Ramos (cell line): ENCODE measurements around the gene CP.
"Not testable (repeated sequence)": the region's sequence is repeated elsewhere in the genome, so short reads cannot be mapped to it uniquely, and the experiment has no call there.

Experiments
- in situ Hi-C: fragments of 300-500 bp; cut with MboI; formaldehyde crosslinking; loops from one replicate; pipeline ENCODE4 v1.14.3; 2022; ENCODE audit warnings: low sequenced_read_pairs; ENCODE audit not compliant: unreplicated experiment

The CP gene

DNA sequence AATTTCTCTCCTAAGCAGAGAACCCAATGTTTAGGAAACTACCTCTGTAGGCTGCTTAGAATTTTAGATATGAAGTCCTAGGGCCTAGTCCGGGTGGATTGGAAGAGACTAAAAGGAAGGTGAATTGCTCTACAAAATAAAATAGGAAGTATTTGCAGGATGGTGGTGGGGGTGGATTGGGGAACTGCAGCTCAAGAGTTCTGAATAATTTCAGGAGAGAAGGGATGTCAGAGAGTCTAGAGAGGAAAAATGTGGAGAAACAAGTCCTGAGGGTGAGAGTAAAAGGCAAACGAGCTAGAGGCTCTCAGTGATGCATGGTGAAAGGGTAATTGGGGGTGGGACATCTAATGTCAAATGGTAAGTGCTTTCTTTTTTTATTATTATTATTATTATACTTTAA lies 10.2 kb upstream of the CP start:
- in situ Hi-C loops = no loop called here

GRCh38 chr3:149227591-149228268 lies 6.1 kb upstream of the CP start:
- in situ Hi-C loops = no loop called here

- in situ Hi-C loops = no loop called here
These were observed 5.1 kb upstream of the CP start for GRCh38 chr3:149226776-149227175.

- in situ Hi-C loops = no loop called here
These were observed 3.3 kb upstream of the CP start for GRCh38 chr3:149224736-149225594.

GRCh38 chr3:149223461-149223820 lies 1.8 kb upstream of the CP start:
- in situ Hi-C loops = no loop called here

DNA sequence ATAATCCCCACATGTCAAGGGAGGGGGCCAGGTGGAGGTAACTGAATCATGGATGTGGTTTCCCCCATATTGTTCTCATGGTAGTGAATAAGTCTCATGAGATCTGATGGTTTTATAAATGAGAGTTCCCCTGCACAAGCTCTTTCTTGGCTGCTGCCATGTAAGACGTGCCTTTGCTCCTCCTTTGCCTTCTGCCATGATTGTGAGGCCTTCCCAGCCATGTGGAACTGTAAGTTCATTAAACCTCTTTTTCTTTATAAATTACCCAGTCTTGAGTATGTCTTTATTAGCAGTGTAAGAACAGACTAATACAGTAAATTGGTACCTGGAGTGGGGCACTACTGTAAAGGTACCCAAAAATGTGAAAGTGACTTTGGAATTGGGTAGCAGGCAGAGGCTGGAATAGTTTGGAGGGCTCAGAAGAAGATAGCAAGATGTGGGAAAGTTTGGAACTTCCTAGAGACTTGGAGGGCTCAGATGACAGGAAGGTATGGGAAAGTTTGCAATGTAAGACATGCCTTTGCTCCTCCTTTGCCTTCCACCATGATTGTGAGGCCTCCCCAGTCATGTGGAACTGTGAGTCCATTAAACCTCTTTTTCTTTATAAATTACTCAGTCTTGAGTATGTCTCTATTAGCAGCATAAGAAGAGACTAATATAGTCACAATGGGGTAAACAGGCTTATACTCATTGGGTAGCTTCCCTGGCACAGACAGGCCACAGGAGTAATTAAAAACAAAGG lies 2.1 kb downstream of the CP start:
- in situ Hi-C loops = not testable (repeated sequence)

GRCh38 chr3:149217347-149217746 lies 4.3 kb downstream of the CP start:
- in situ Hi-C loops = no loop called here

DNA sequence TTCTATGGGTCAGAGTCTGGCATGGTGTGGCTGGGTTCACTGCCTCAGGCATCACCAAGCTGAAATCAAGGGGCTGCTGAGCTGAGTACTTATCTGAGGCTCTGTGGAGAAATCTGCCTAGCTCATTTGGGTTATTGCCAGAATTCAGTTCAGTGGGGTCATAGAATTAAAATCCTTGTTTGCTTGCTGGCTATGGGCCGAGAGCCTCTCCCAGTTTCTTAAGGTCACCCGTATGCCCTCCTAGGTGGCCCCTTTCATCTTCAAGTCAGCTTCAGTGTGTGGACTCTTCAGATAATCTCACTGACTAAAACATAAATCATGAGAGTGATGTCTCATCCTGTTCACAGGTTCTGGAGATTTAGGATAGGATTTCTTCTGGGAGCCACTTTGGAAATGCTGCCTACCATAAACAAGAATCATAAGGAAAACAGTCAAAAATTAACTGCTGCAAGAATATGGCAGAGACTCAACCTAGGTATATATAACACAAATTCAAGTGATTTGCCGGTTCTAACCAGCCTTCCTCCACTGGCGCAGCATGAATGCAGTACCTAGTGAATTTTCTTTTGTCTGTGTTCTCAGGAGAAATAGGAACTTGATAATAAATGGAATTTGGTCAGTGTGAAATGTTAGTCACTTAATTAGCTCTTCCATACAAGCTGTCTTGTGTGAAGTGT lies 5.3 kb downstream of the CP start:
- in situ Hi-C loops = no loop called here

DNA sequence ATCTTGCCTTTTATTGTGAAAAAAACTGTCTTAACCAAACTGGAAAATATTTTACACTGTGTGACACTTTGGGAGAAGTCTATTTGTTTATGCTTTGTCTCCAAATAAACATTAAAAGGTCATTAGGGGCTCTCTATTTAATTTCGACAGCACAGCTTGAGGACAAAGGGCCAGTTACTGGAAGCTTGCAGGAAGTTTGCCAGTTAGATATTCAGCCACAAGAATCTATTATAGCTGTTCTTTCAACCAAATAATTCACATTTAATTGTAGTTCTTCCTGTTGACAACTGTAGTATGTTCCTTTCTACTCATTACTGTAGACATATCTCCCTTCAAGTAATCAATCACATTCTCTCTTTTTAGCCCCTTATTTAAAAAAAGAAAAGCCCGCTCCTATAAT lies 6.1 kb downstream of the CP start:
- in situ Hi-C loops = no loop called here

- in situ Hi-C loops = no loop called here
These were observed 6.9 kb downstream of the CP start for GRCh38 chr3:149214702-149215101.

DNA sequence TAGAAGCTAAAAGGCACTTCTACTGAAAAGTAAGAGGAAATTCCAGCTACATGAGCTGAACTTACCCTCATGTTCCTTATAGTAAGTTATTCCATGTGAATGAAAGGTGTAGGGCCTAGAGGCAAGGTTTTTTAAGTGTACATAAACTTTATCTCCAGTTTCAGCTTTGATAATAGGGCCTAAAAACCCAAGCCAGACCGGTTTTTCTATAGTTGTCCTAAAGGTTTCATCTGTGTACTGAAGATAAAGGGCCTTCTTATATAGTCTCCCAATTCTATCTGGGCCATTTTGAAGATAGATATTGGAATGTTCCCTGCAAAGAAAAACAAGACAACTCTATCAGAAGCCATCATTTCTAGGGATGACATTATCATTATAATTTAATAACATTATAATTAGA lies 9.2 kb downstream of the CP start:
- in situ Hi-C loops = no loop called here

DNA sequence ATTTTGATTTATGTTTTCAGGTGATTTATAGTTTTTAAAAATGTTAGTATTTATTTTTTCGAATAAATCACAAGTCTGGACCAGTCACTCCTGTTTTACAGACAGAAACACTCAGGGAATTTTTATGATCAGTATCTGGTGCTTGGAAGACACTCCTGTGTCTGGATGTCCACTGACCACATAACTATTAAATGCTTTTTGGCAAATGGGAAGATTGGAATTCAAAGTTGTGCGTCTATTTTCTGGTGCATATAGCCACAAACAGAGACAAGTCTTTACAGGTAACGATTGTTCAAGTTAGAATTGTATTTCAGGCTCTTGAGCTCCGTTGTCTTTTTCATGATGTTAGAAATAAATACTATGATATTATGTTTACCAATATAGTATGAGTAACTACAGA lies 12.2 kb downstream of the CP start:
- in situ Hi-C loops = no loop called here

GRCh38 chr3:149207475-149207874 lies 14.2 kb downstream of the CP start:
- in situ Hi-C loops = no loop called here

GRCh38 chr3:149204390-149204991 lies 17.1 kb downstream of the CP start:
- in situ Hi-C loops = no loop called here

DNA sequence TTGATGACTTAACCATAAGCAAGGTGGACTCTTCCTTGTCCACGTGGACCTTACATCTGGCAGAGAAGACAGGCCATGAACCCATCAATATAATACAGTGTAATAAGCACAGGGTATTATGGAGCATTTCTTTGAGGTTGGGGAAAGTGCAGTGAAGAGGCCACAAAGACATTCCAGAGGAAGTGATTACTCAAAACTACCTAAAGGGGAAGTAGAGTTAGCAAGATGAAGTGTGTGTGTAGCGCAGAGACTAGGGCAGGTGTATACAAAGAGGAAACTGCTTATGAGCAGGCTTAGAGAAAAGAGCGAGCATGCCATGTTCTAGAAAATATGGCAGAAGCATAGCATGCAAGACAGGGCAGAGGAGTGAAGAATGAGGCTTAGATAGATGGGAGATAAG lies 17.9 kb downstream of the CP start:
- in situ Hi-C loops = no loop called here

DNA sequence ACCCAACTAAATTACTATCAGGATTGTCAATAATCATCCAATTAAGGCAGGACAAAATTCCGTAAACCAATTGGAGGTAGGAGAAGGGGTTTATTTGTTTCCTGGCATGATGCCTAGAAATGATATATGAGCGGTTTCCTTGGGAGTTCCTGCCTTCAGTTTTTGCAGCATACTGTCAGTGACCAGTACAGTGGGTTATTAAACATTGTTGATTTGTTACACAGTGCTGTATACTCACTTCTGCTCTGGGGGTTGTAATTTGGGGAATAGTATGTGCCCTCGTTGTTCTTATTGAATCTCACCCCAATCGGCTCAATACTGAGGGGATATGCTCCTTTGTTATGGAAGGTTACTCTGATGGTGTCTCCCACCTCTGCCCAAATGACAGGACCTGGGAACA lies 22.2 kb downstream of the CP start:
- in situ Hi-C loops = no loop called here

- in situ Hi-C loops = no loop called here
These were observed 23.0 kb downstream of the CP start for GRCh38 chr3:149198611-149199010.

DNA sequence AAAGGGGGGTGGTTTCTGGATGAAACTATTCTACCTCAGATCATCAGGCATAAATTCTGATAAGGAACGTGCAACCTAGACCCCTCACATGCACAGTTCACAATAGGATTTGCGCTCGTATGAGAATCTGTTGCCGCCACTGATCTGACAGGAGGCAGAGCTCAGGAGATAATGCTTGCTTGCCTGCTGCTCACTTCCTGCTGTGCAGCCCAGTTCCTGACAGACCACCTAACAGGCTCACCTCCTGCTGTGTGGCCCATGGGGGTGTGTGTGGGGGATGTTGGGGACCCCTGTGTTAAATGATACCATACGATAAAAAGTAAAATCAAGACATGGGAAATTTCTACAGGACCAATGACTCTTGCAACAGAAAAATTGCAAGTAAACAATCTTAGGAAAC lies 24.0 kb downstream of the CP start:
- in situ Hi-C loops = no loop called here

GRCh38 chr3:149196805-149197592 lies 24.6 kb downstream of the CP start:
- in situ Hi-C loops = not testable (repeated sequence)

GRCh38 chr3:149195221-149195620 lies 26.4 kb downstream of the CP start:
- in situ Hi-C loops = no loop called here
